ENCODE data around the gene INHBE.

DNA sequence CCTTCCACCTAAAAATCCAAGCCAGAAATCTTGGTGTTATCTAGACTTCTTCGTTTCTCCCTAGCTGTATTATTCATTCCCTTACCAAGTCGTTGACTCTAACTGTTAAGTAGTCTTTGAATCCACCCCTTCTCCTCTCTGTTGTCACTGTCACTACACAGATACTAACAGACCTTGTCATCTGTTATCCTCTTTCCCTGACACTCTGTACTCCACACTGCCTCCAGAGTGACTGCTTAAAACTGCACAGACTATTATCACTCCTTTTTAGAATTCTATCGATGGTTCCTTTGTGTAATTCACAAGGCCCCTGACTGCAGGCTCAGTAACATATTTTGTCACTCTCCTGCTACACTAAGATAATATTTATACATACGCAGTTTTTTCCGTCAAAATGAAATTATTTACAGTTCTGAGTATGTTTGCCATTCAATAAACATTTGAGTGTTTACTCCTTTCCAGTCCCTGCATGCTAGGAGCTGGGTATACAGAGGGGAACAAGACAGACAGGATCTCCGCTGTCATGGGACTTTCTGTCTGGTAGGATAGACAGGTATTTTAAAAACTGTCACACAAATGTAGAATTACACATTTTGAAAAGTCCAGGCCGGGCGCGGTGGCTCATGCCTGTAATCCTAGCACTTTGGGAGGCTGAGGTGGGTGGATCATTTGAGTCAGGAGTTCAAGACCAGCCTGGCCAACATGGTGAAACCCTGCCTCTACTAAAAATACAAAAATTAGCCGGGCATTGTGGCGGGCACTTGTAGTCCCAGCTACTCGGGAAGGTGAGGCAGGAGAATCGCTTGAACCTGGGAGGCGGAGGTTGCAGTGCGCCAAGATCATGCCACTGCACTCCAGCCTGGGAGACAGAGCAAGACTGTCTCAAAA lies 36.5 kb downstream of the INHBE start:
- no peak for TF ChIP-seq CTCF (IDR thresholded peaks at IDR 0.05)
- no peak for TF ChIP-seq POLR2A (IDR thresholded peaks at IDR 0.05)

Data from uterus (tissue), 2 donors.